Measurements from ENCODE around the gene SLC2A1.
"Not testable (repeated sequence)": the region's sequence is repeated elsewhere in the genome, so short reads cannot be mapped to it uniquely, and the experiment has no call there.

SLC2A1 gene

GRCh38 chr1:42927274-42927841, 31.3 kb downstream of the SLC2A1 start:
- no peak for DNase-seq

GRCh38 chr1:42926879-42927242, 31.8 kb downstream of the SLC2A1 start:
- DNase-seq, result no peak

- no peak for DNase-seq
These were observed 32.3 kb downstream of the SLC2A1 start for GRCh38 chr1:42926235-42926878.

GRCh38 chr1:42924851-42925760, 33.6 kb downstream of the SLC2A1 start:
- no peak for DNase-seq

- peak; percentile 91 for DNase-seq
These were observed 34.4 kb downstream of the SLC2A1 start for GRCh38 chr1:42924082-42924850.

GRCh38 chr1:42923367-42924081, 35.1 kb downstream of the SLC2A1 start:
- DNase-seq, result no peak

- DNase-seq, result peak; percentile 59
These were observed 35.8 kb downstream of the SLC2A1 start for GRCh38 chr1:42922687-42923366.

- no peak for DNase-seq
These were observed 36.9 kb downstream of the SLC2A1 start for GRCh38 chr1:42921769-42922168.

- not testable (repeated sequence) for DNase-seq
These were observed 39.0 kb downstream of the SLC2A1 start for GRCh38 chr1:42919651-42920050.

GRCh38 chr1:42917241-42917495, 41.5 kb downstream of the SLC2A1 start:
- no peak for DNase-seq

- DNase-seq, result no peak
These were observed 43.2 kb downstream of the SLC2A1 start for GRCh38 chr1:42915456-42915855.

GRCh38 chr1:42914092-42914627, 44.5 kb downstream of the SLC2A1 start:
- no peak for DNase-seq

GRCh38 chr1:42913426-42914091, 45.1 kb downstream of the SLC2A1 start:
- DNase-seq, result peak; percentile 61

GRCh38 chr1:42910985-42911384, 47.7 kb downstream of the SLC2A1 start:
- DNase-seq, result no peak

GRCh38 chr1:42908046-42908445, 50.6 kb downstream of the SLC2A1 start:
- DNase-seq, result no peak

- DNase-seq, result no peak
These were observed 54.2 kb downstream of the SLC2A1 start for GRCh38 chr1:42904434-42904833.

- not testable (repeated sequence) for DNase-seq
These were observed 58.7 kb downstream of the SLC2A1 start for GRCh38 chr1:42899960-42900359.

GRCh38 chr1:42891465-42892138, 67.1 kb downstream of the SLC2A1 start:
- no peak for DNase-seq

GRCh38 chr1:42889264-42889663, 69.4 kb downstream of the SLC2A1 start:
- DNase-seq, result no peak

- DNase-seq, result no peak
These were observed 70.5 kb downstream of the SLC2A1 start for GRCh38 chr1:42888013-42888633.
